H9 (cell line): Measurements from ENCODE around the gene GPR161. TPM values are rescaled to one million over a fixed set of nuclear protein-coding genes. Genes with fewer than 3 reads are reported as not detected.

Source experiments
- DNase-seq: peaks from one replicate; pipeline ENCODE4 v3.0.0-alpha.2; 2017
- H2AFZ ChIP-seq: one replicate; pipeline ENCODE4 v1.6.1; 2013; ENCODE audit warnings: mild to moderate bottlenecking, low read length, control low read depth, moderate library complexity
- H2AK5ac ChIP-seq: 2 replicates; pipeline ENCODE4 v1.6.1; 2013; ENCODE audit warnings: low read length, control low read depth, mixed read lengths; ENCODE audit not compliant: insufficient read length
- H2BK120ac ChIP-seq: one replicate; pipeline ENCODE4 v1.6.1; 2013; ENCODE audit warnings: low read depth, mild to moderate bottlenecking, low read length, control low read depth, inconsistent platforms; ENCODE audit not compliant: poor library complexity, severe bottlenecking
- H2BK12ac ChIP-seq: 2 replicates; pipeline ENCODE4 v1.6.1; 2013; ENCODE audit warnings: low read length, control low read depth, mixed read lengths, low read depth; ENCODE audit not compliant: insufficient read length
- H2BK15ac ChIP-seq: 2 replicates; pipeline ENCODE4 v1.6.1; 2013; ENCODE audit warnings: low read depth, low read length, control low read depth
- H2BK20ac ChIP-seq: one replicate; pipeline ENCODE4 v1.6.1; 2013; ENCODE audit warnings: low read depth, mild to moderate bottlenecking, low read length, control low read depth, inconsistent platforms; ENCODE audit not compliant: poor library complexity, severe bottlenecking
- H2BK5ac ChIP-seq: 2 replicates; pipeline ENCODE4 v1.6.1; 2013; ENCODE audit warnings: low read length, control low read depth, mixed read lengths; ENCODE audit not compliant: insufficient read length
- H3K14ac ChIP-seq: 2 replicates; pipeline ENCODE4 v1.6.1; 2013; ENCODE audit warnings: low read length, control low read depth; ENCODE audit not compliant: insufficient read depth
- H3K18ac ChIP-seq: 2 replicates; pipeline ENCODE4 v1.6.1; 2013; ENCODE audit warnings: low read depth, mild to moderate bottlenecking, mixed read lengths, low read length, control low read depth; ENCODE audit not compliant: insufficient read length
- H3K23ac ChIP-seq: 2 replicates; pipeline ENCODE4 v1.6.1; 2013; ENCODE audit warnings: low read length, control low read depth, mixed read lengths, low read depth; ENCODE audit not compliant: insufficient read length
- H3K23me2 ChIP-seq: 2 replicates; pipeline ENCODE4 v1.6.1; 2013; ENCODE audit warnings: low read depth, mild to moderate bottlenecking, mixed read lengths, low read length, control low read depth; ENCODE audit not compliant: insufficient read length, poor library complexity, severe bottlenecking
- H3K27ac ChIP-seq: 2 replicates; pipeline ENCODE4 v1.5.1; 2013; ENCODE audit warnings: low read length, control low read depth, mixed read lengths, low read depth; ENCODE audit not compliant: insufficient read length
- H3K27me3 ChIP-seq: 2 replicates; pipeline ENCODE4 v1.6.1; 2013; ENCODE audit warnings: low read length, control low read depth, inconsistent platforms; ENCODE audit not compliant: insufficient read depth
- H3K4ac ChIP-seq: 2 replicates; pipeline ENCODE4 v1.6.1; 2013; ENCODE audit warnings: low read depth, mild to moderate bottlenecking, control low read depth, inconsistent platforms, low read length, moderate library complexity
- H3K4me1 ChIP-seq: 2 replicates; pipeline ENCODE4 v1.6.1; 2013; ENCODE audit warnings: low read length, control low read depth, inconsistent platforms; ENCODE audit not compliant: insufficient read depth
- H3K4me2 ChIP-seq: 2 replicates; pipeline ENCODE4 v1.6.1; 2013; ENCODE audit warnings: low read length, control low read depth, mixed read lengths; ENCODE audit not compliant: insufficient read length, insufficient read depth
- H3K56ac ChIP-seq: 2 replicates; pipeline ENCODE4 v1.6.1; 2013; ENCODE audit warnings: low read depth, mild to moderate bottlenecking, mixed read lengths, low read length, control low read depth; ENCODE audit not compliant: insufficient read length
- H3K79me1 ChIP-seq: 2 replicates; pipeline ENCODE4 v1.6.1; 2013; ENCODE audit warnings: low read depth, mild to moderate bottlenecking, moderate library complexity, low read length, control low read depth, inconsistent platforms; ENCODE audit not compliant: insufficient read depth, poor library complexity, severe bottlenecking
- H3K79me2 ChIP-seq: 2 replicates; pipeline ENCODE4 v1.6.1; 2013; ENCODE audit warnings: low read length, control low read depth, inconsistent platforms; ENCODE audit not compliant: insufficient read depth
- H3K9ac ChIP-seq: 2 replicates; pipeline ENCODE4 v1.6.1; 2013; ENCODE audit warnings: low read length, control low read depth, mixed read lengths; ENCODE audit not compliant: insufficient read length; ENCODE audit errors: extremely low read depth
- H3K9me3 ChIP-seq: one replicate; pipeline ENCODE4 v1.6.1; 2013; ENCODE audit warnings: low read depth, low read length, inconsistent platforms; ENCODE audit not compliant: control insufficient read depth
- H3T11ph ChIP-seq: one replicate; pipeline ENCODE4 v1.6.1; 2013; ENCODE audit warnings: mild to moderate bottlenecking, low read length, control low read depth, inconsistent platforms
- H4K20me1 ChIP-seq: one replicate; pipeline ENCODE4 v1.6.1; 2013; ENCODE audit not compliant: control insufficient read depth, insufficient read length, insufficient read depth
- H4K5ac ChIP-seq: 2 replicates; pipeline ENCODE4 v1.6.1; 2013; ENCODE audit warnings: low read depth, mild to moderate bottlenecking, mixed read lengths, low read length, control low read depth; ENCODE audit not compliant: insufficient read length
- H4K8ac ChIP-seq: replicated peaks from 2 replicates; pipeline ENCODE4 v1.6.1; 2013; ENCODE audit warnings: low read length, control low read depth, mixed read lengths, low read depth; ENCODE audit not compliant: insufficient read length
- H4K91ac ChIP-seq: 2 replicates; pipeline ENCODE4 v1.6.1; 2013; ENCODE audit warnings: low read depth, mild to moderate bottlenecking, moderate library complexity, mixed read lengths, low read length, control low read depth; ENCODE audit not compliant: insufficient read length
- H3K27ac Mint-ChIP-seq, 3 experiments: 2 replicates in 2 of 3; 3 replicates in 1 of 3; pipeline ENCODE4 v1.8.0; 2020 to 2021; ENCODE audit warnings: mixed read lengths in 3 of 3, mild to moderate bottlenecking in 1 of 3, moderate library complexity in 1 of 3
- H3K27me3 Mint-ChIP-seq: 2 replicates; pipeline ENCODE4 v1.8.0; 2021; ENCODE audit warnings: low read depth, mild to moderate bottlenecking, moderate library complexity, mixed read lengths
- H3K36me3 Mint-ChIP-seq, 3 experiments: 2 replicates in 2 of 3; 3 replicates in 1 of 3; pipeline ENCODE4 v1.8.0; 2020 to 2021; ENCODE audit warnings: low read depth in 3 of 3, mixed read lengths in 3 of 3; ENCODE audit not compliant: insufficient read depth in 1 of 3
- H3K4me1 Mint-ChIP-seq, 2 experiments: 2 replicates each; pipeline ENCODE4 v1.8.0; 2020; ENCODE audit warnings: mixed read lengths in 2 of 2
- H3K4me3 Mint-ChIP-seq, 2 experiments: 2 replicates in 1 of 2; 3 replicates in 1 of 2; pipeline ENCODE4 v1.8.0; 2020 to 2021; ENCODE audit warnings: mild to moderate bottlenecking in 2 of 2, mixed read lengths in 2 of 2, moderate library complexity in 1 of 2
- H3K9me3 Mint-ChIP-seq, 2 experiments: 2 replicates in 1 of 2; 3 replicates in 1 of 2; pipeline ENCODE4 v1.8.0; 2020; ENCODE audit warnings: mild to moderate bottlenecking in 2 of 2, mixed read lengths in 2 of 2, moderate library complexity in 1 of 2
- CTCF ChIP-seq: fragments of 200-600 bp; sonication (generic); conservative IDR thresholded peaks from 3 replicates; pipeline ENCODE4 v1.8.0; 2021; ENCODE audit warnings: antibody characterized with exemption, mild to moderate bottlenecking
- WGBS: extraction: QIAGEN DNeasy Blood & Tissue Kit; methylation state at CpG from one replicate; pipeline ENCODE4 v1.1.7; 2013; ENCODE audit warnings: missing lambda C conversion rate, low lambda C conversion rate, mixed read lengths; ENCODE audit not compliant: insufficient read length; ENCODE audit errors: extremely low coverage; 5-methylcytosine and 5-hydroxymethylcytosine counted together
- total RNA-seq: library from RNA; stranded (reverse); gene quantifications from 2 replicates; pipeline ENCODE4 v1.2.1, GENCODE V29; 2021

GPR161 gene
- total RNA-seq, 1 experiment from 2014 or later = 10.6 TPM

DNA sequence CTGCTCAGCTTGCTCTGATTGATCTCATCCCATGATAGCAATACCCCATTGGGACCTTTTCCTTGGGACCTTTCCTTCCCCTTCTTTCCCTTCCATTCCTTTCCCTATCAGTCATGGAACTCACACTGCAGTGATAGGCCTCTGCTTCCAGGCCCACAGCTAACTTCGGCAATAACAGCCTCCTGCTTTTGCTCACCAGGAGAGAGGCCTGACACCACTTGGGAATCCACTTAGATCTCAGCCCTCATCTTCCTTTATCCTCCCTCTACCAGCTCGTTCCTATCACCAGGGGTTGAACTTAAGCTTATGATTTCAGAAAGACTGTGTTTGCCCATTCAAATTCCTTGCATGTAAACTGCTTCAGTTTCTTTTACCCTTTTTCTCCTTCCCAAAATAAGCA lies 31.1 kb upstream of the GPR161 start:
- Histone ChIP-seq H2AK5ac (no peak overlapping the region), H4K20me1 (no peaks in the 10 kb centered on the region), H3K23me2 (no peaks in the 10 kb centered on the region), H4K8ac (no peak overlapping the region), H3K9me3 (no peaks in the 10 kb centered on the region), H4K5ac (no peak overlapping the region), H3K27ac (no peak overlapping the region), H4K91ac (no peak overlapping the region), H3K4me2 (no peak overlapping the region), H3K4ac (no peak overlapping the region), H2AFZ (no peak overlapping the region), H2BK5ac (no peak overlapping the region), H3K23ac (no peak overlapping the region), H2BK12ac (no peak overlapping the region), H3K79me1 (no peaks in the 10 kb centered on the region), H3K79me2 (no peaks in the 10 kb centered on the region), H3K56ac (no peak overlapping the region), H3K27me3 (no peaks in the 10 kb centered on the region), H2BK20ac (no peak overlapping the region), H3K18ac (no peak overlapping the region), H2BK120ac (no peak overlapping the region), H2BK15ac (no peak overlapping the region), H3T11ph (no peak overlapping the region), H3K14ac (no peak overlapping the region), H3K9ac (no peak overlapping the region), H3K4me1 (no peaks in the 10 kb centered on the region)
- Mint-ChIP-seq H3K4me3 (no peak overlapping the region), H3K4me1 (no peaks in the 10 kb centered on the region), H3K27ac (no peak overlapping the region), H3K36me3 (no peaks in the 10 kb centered on the region), H3K9me3 (no peaks in the 10 kb centered on the region), H3K27me3 (no peaks in the 10 kb centered on the region)
- no CpG with 5 or more reads among the region's 2 CpGs for WGBS
- no peak for TF ChIP-seq CTCF
- DNase-seq = no peak
